ENCODE results near the gene HIVEP3.

DNA sequence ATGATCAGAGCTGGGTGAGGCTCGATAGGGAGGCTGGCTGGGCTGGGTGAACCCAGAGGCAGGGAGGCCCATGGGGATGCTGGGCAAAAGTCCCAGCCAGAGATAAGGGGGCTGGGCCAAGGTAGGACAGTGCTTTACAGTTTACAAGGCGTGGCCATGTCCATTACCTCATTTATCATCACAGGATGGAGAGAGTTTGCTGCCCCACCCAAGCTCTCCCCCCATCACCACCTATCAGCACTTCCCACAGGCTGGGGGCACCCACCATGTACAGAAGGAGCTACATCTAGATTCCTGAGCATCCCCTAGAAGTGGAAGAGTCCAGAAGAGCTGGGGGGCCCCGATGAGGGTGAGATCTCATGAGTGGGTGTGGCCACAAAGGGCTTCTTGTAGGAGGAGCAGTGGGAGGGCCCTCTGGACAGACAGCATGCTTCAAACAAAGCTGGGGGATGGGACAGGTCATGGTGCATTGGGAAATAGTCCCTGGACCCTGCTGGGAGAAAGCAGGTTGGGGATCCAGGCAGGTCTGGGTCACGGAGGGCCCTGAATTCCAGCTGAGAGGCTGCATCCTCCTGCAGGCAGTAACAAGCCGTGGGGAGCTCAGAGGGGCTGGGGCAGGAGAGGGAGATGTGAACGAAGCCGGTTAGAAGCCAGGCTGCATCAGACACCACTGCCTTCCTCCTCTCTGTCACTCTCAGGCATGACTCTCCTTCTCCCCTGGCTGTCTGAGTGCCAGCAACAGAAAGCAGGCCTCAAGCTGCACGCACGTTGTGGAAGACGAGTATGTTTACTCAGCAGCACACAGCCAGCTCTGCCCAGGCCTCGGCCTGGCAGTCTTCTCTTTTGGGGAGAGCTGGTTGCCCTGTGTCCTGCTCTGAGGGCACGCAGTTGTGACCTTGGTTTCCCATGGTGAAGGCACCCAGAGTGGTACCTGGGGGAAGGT lies 202.3 kb downstream of the HIVEP3 start:
- TF ChIP-seq ZNF274 (IDR thresholded peaks at IDR 0.05; ENCODE audit: low read depth, low read length) (no peak), YY1 (IDR thresholded peaks at IDR 0.05; ENCODE audit: insufficient read depth, insufficient read length) (no peak)
